ENCODE results near the gene CLASP2. TPM values are rescaled to one million over a fixed set of nuclear protein-coding genes. Genes with fewer than 3 reads are reported as not detected.
A peak's percentile ranks its signal among the peaks of the same experiment; 100 is the strongest.

Gene CLASP2
- total and polyA plus RNA-seq, 3 experiments from 2014 or later = 13.7 to 53.8 (median 47.0) TPM

- H3K4me3 Mint-ChIP-seq = no peak overlapping the region
- H3K27me3 ChIP-seq (ENCODE audit: insufficient read depth, low read length, poor library complexity, severe bottlenecking) = peaks cover 3% of the 10 kb centered on the region
- no peak overlapping the region for H3K4me3 ChIP-seq (ENCODE audit: low read length)
- ChIA-PET CTCF (interaction anchor here (1.0 kb wide), 1 partner anchor 13 kb away, joined by 4 read pairs; no protein-coding TSS in a partner anchor), POLR2A (no interaction called here)
- no peak overlapping the region for H3K27ac ChIP-seq (ENCODE audit: low read depth, low read length)
- no peaks in the 10 kb centered on the region for H3K36me3 ChIP-seq (ENCODE audit: insufficient read depth, low read length)
- DNase-seq = no peak
- H3K27ac Mint-ChIP-seq = peak overlapping the region in 1 of 8 donors; percentile 22
- H3K9me3 ChIP-seq (ENCODE audit: low read length) = no peaks in the 10 kb centered on the region
- H3K9me3 Mint-ChIP-seq = no peaks in the 10 kb centered on the region
- H3K27me3 Mint-ChIP-seq = peaks cover 10 to 30% of the 10 kb centered on the region in 2 donors
- H3K4me1 ChIP-seq (ENCODE audit: insufficient read depth, low read length) = no peaks in the 10 kb centered on the region
- no peaks in the 10 kb centered on the region for H3K4me1 Mint-ChIP-seq
- no peaks in the 10 kb centered on the region for H3K36me3 Mint-ChIP-seq
Measured at GRCh38 chr3:33746416-33747116, 28.5 kb upstream of the CLASP2 start.

- Mint-ChIP-seq H3K27ac (no peak overlapping the region), H3K9me3 (peaks cover 0 to 3% (median 0%) of the 10 kb centered on the region in 5 donors), H3K36me3 (peaks cover 0 to 3% (median 0%) of the 10 kb centered on the region in 3 donors), H3K27me3 (peaks cover 8 to 20% of the 10 kb centered on the region in 2 donors), H3K4me3 (no peak overlapping the region), H3K4me1 (no peaks in the 10 kb centered on the region)
- Histone ChIP-seq H3K4me3 (ENCODE audit: low read length) (no peak overlapping the region), H3K4me1 (ENCODE audit: insufficient read depth, low read length) (no peaks in the 10 kb centered on the region), H3K27ac (ENCODE audit: low read depth, low read length) (no peak overlapping the region), H3K27me3 (ENCODE audit: insufficient read depth, low read length, poor library complexity, severe bottlenecking) (peaks cover 6% of the 10 kb centered on the region), H3K36me3 (ENCODE audit: insufficient read depth, low read length) (no peaks in the 10 kb centered on the region), H3K9me3 (ENCODE audit: low read length) (no peaks in the 10 kb centered on the region)
- ChIA-PET POLR2A (no interaction called here), CTCF (no interaction called here)
- no peak for DNase-seq
Measured at GRCh38 chr3:33737146-33737545, 19.1 kb upstream of the CLASP2 start.

- peaks cover 6% of the 10 kb centered on the region for H3K27me3 ChIP-seq (ENCODE audit: insufficient read depth, low read length, poor library complexity, severe bottlenecking)
- H3K4me1 ChIP-seq (ENCODE audit: insufficient read depth, low read length) = no peaks in the 10 kb centered on the region
- CTCF ChIA-PET = no interaction called here
- Mint-ChIP-seq H3K9me3 (peaks cover 0 to 5% (median 0%) of the 10 kb centered on the region in 5 donors), H3K4me1 (no peaks in the 10 kb centered on the region), H3K27ac (no peak overlapping the region), H3K4me3 (no peak overlapping the region), H3K27me3 (peaks cover 6 to 10% of the 10 kb centered on the region in 2 donors), H3K36me3 (peaks cover 0 to 3% (median 0%) of the 10 kb centered on the region in 3 donors)
- no peaks in the 10 kb centered on the region for H3K36me3 ChIP-seq (ENCODE audit: insufficient read depth, low read length)
- no peaks in the 10 kb centered on the region for H3K9me3 ChIP-seq (ENCODE audit: low read length)
- no peak overlapping the region for H3K27ac ChIP-seq (ENCODE audit: low read depth, low read length)
- POLR2A ChIA-PET = no interaction called here
- no peak overlapping the region for H3K4me3 ChIP-seq (ENCODE audit: low read length)
- no peak for DNase-seq
Measured at GRCh38 chr3:33732394-33732793, 14.3 kb upstream of the CLASP2 start.

GRCh38 chr3:33729993-33730392, 11.9 kb upstream of the CLASP2 start:
- Histone ChIP-seq H3K27me3 (ENCODE audit: insufficient read depth, low read length, poor library complexity, severe bottlenecking) (no peaks in the 10 kb centered on the region), H3K36me3 (ENCODE audit: insufficient read depth, low read length) (no peaks in the 10 kb centered on the region), H3K4me1 (ENCODE audit: insufficient read depth, low read length) (no peaks in the 10 kb centered on the region), H3K4me3 (ENCODE audit: low read length) (no peak overlapping the region), H3K27ac (ENCODE audit: low read depth, low read length) (no peak overlapping the region), H3K9me3 (ENCODE audit: low read length) (no peaks in the 10 kb centered on the region)
- Mint-ChIP-seq H3K27ac (no peak overlapping the region), H3K4me3 (no peak overlapping the region), H3K4me1 (no peaks in the 10 kb centered on the region), H3K36me3 (peaks cover 0 to 5% (median 3%) of the 10 kb centered on the region in 3 donors), H3K9me3 (peaks cover 0 to 5% (median 0%) of the 10 kb centered on the region in 5 donors), H3K27me3 (peaks cover 3 to 18% of the 10 kb centered on the region in 2 donors)
- POLR2A ChIA-PET = no interaction called here
- CTCF ChIA-PET = no interaction called here
- DNase-seq = no peak

GRCh38 chr3:33724256-33724655, 6.2 kb upstream of the CLASP2 start:
- CTCF ChIA-PET = no interaction called here
- Histone ChIP-seq H3K4me1 (ENCODE audit: insufficient read depth, low read length) (peaks cover 3% of the 10 kb centered on the region), H3K36me3 (ENCODE audit: insufficient read depth, low read length) (no peaks in the 10 kb centered on the region), H3K4me3 (ENCODE audit: low read length) (no peak overlapping the region), H3K27me3 (ENCODE audit: insufficient read depth, low read length, poor library complexity, severe bottlenecking) (no peaks in the 10 kb centered on the region), H3K27ac (ENCODE audit: low read depth, low read length) (no peak overlapping the region), H3K9me3 (ENCODE audit: low read length) (no peaks in the 10 kb centered on the region)
- DNase-seq = no peak
- H3K27ac Mint-ChIP-seq = no peak overlapping the region
- peaks cover 0 to 6% (median 0%) of the 10 kb centered on the region in 3 donors for H3K4me1 Mint-ChIP-seq
- POLR2A ChIA-PET = no interaction called here
- H3K9me3 Mint-ChIP-seq = no peaks in the 10 kb centered on the region
- peaks cover 0 to 3% (median 2%) of the 10 kb centered on the region in 3 donors for H3K36me3 Mint-ChIP-seq
- H3K27me3 Mint-ChIP-seq = peaks cover 0 to 16% of the 10 kb centered on the region in 2 donors
- H3K4me3 Mint-ChIP-seq = no peak overlapping the region

GRCh38 chr3:33722626-33723370, 4.7 kb upstream of the CLASP2 start:
- H3K4me3 Mint-ChIP-seq = no peak overlapping the region
- peaks cover 0 to 14% of the 10 kb centered on the region in 2 donors for H3K27me3 Mint-ChIP-seq
- no peaks in the 10 kb centered on the region for H3K9me3 ChIP-seq (ENCODE audit: low read length)
- H3K36me3 Mint-ChIP-seq = peaks cover 2 to 6% (median 3%) of the 10 kb centered on the region in 3 donors
- peaks cover 10% of the 10 kb centered on the region for H3K4me1 ChIP-seq (ENCODE audit: insufficient read depth, low read length)
- DNase-seq = no peak
- H3K27ac Mint-ChIP-seq = no peak overlapping the region
- no peaks in the 10 kb centered on the region for H3K36me3 ChIP-seq (ENCODE audit: insufficient read depth, low read length)
- H3K4me1 Mint-ChIP-seq = peaks cover 6 to 14% (median 9%) of the 10 kb centered on the region in 3 donors
- CTCF ChIA-PET = no interaction called here
- H3K9me3 Mint-ChIP-seq = no peaks in the 10 kb centered on the region
- H3K4me3 ChIP-seq (ENCODE audit: low read length) = no peak overlapping the region
- POLR2A ChIA-PET = no interaction called here
- no peaks in the 10 kb centered on the region for H3K27me3 ChIP-seq (ENCODE audit: insufficient read depth, low read length, poor library complexity, severe bottlenecking)
- no peak overlapping the region for H3K27ac ChIP-seq (ENCODE audit: low read depth, low read length)

- Histone ChIP-seq H3K27me3 (ENCODE audit: insufficient read depth, low read length, poor library complexity, severe bottlenecking) (no peaks in the 10 kb centered on the region), H3K27ac (ENCODE audit: low read depth, low read length) (no peak overlapping the region), H3K36me3 (ENCODE audit: insufficient read depth, low read length) (no peaks in the 10 kb centered on the region), H3K4me1 (ENCODE audit: insufficient read depth, low read length) (peaks cover 10% of the 10 kb centered on the region), H3K9me3 (ENCODE audit: low read length) (no peaks in the 10 kb centered on the region), H3K4me3 (ENCODE audit: low read length) (no peak overlapping the region)
- Mint-ChIP-seq H3K4me3 (peak overlapping the region in 1 of 7 donors; percentile 6), H3K36me3 (peaks cover 2 to 10% (median 3%) of the 10 kb centered on the region in 3 donors), H3K27me3 (peaks cover 0 to 12% of the 10 kb centered on the region in 2 donors), H3K27ac (no peak overlapping the region), H3K4me1 (peaks cover 8 to 14% (median 9%) of the 10 kb centered on the region in 3 donors), H3K9me3 (no peaks in the 10 kb centered on the region)
- CTCF ChIA-PET = no interaction called here
- POLR2A ChIA-PET = no interaction called here
- no peak for DNase-seq
Measured at GRCh38 chr3:33722191-33722590, 4.1 kb upstream of the CLASP2 start.

- Mint-ChIP-seq H3K27me3 (no peaks in the 10 kb centered on the region), H3K4me1 (peaks cover 10 to 16% (median 13%) of the 10 kb centered on the region in 3 donors), H3K9me3 (no peaks in the 10 kb centered on the region), H3K36me3 (peaks cover 0 to 12% (median 1%) of the 10 kb centered on the region in 3 donors), H3K4me3 (peak overlapping the region in 4 of 7 donors; percentile 92 to 99 (median 96)), H3K27ac (peak overlapping the region in 7 of 8 donors; percentile 96 to 100 (median 99))
- H3K4me3 ChIP-seq (ENCODE audit: low read length) = peak overlapping the region; percentile 72
- POLR2A ChIA-PET = no interaction called here
- H3K27ac ChIP-seq (ENCODE audit: low read depth, low read length) = peak overlapping the region; percentile 91
- no peaks in the 10 kb centered on the region for H3K27me3 ChIP-seq (ENCODE audit: insufficient read depth, low read length, poor library complexity, severe bottlenecking)
- peaks cover 24% of the 10 kb centered on the region for H3K4me1 ChIP-seq (ENCODE audit: insufficient read depth, low read length)
- DNase-seq = no peak
- CTCF ChIA-PET = no interaction called here
- no peaks in the 10 kb centered on the region for H3K9me3 ChIP-seq (ENCODE audit: low read length)
- no peaks in the 10 kb centered on the region for H3K36me3 ChIP-seq (ENCODE audit: insufficient read depth, low read length)
Measured at GRCh38 chr3:33718595-33718907, 497 bp upstream of the CLASP2 start.
